Neural cell (in vitro differentiated cells): ENCODE results near the gene RBM4. TPM values are rescaled to one million over a fixed set of nuclear protein-coding genes. Genes with fewer than 3 reads are reported as not detected.

Source experiments
- H2AFZ ChIP-seq: fragments of 200-600, 300-800 bp; sonication (generic), shearing (Covaris generic); 2 replicates; pipeline ENCODE4 v1.6.0; 2014; ENCODE audit warnings: low read depth, mild to moderate bottlenecking, antibody characterized with exemption, low read length, moderate library complexity
- H3F3A ChIP-seq: fragments of 200-600 bp; shearing (Covaris generic); 2 replicates; pipeline ENCODE4 v1.6.1; 2016; ENCODE audit warnings: mild to moderate bottlenecking, moderate library complexity, mixed read lengths, antibody characterized with exemption, low read length; ENCODE audit not compliant: insufficient read depth, poor library complexity, severe bottlenecking
- H3K27ac ChIP-seq: fragments of 200-600, 300-800 bp; sonication (generic), shearing (Covaris generic); 2 replicates; pipeline ENCODE4 v1.5.1; 2014; ENCODE audit warnings: mild to moderate bottlenecking, low read length, moderate library complexity
- H3K27me3 ChIP-seq: fragments of 300-800, 200-600 bp; sonication (generic), shearing (Covaris generic); 2 replicates; pipeline ENCODE4 v1.6.0; 2014; ENCODE audit warnings: mild to moderate bottlenecking, low read depth, low read length, moderate library complexity; ENCODE audit not compliant: insufficient read depth
- H3K36me3 ChIP-seq: fragments of 300-800, 200-600 bp; sonication (generic), shearing (Covaris generic); 2 replicates; pipeline ENCODE4 v1.5.1; 2014; ENCODE audit warnings: mild to moderate bottlenecking, antibody characterized with exemption, low read length, moderate library complexity; ENCODE audit not compliant: insufficient read depth
- H3K4me2 ChIP-seq: fragments of 300-800, 200-600 bp; sonication (generic), shearing (Covaris generic); 2 replicates; pipeline ENCODE4 v1.6.0; 2014; ENCODE audit warnings: mild to moderate bottlenecking, low read length
- H3K4me3 ChIP-seq: fragments of 300-800, 200-600 bp; sonication (generic), shearing (Covaris generic); 2 replicates; pipeline ENCODE4 v1.5.1; 2014; ENCODE audit warnings: mild to moderate bottlenecking, low read length, moderate library complexity
- H3K79me2 ChIP-seq: fragments of 200-600 bp; shearing (Covaris generic); replicated peaks from 2 replicates; pipeline ENCODE4 v1.6.0; 2014; ENCODE audit warnings: mild to moderate bottlenecking, low read length, moderate library complexity; ENCODE audit not compliant: insufficient read depth
- H3K9ac ChIP-seq: fragments of 300-800, 200-600 bp; sonication (generic), shearing (Covaris generic); 2 replicates; pipeline ENCODE4 v1.6.1; 2016; ENCODE audit warnings: mild to moderate bottlenecking, low read length, mixed read lengths
- H3K9me2 ChIP-seq: fragments of 200-600 bp; shearing (Covaris generic); 2 replicates; pipeline ENCODE4 v1.6.1; 2016; ENCODE audit warnings: mild to moderate bottlenecking, low read length, mixed read lengths; ENCODE audit not compliant: insufficient read depth
- H3K9me3 ChIP-seq: fragments of 200-600, 300-800 bp; sonication (generic), shearing (Covaris generic); 2 replicates; pipeline ENCODE4 v1.6.1; 2016; ENCODE audit warnings: mild to moderate bottlenecking, mixed run types, low read length, moderate library complexity, mixed read lengths
- H4K20me1 ChIP-seq: fragments of 200-600 bp; shearing (Covaris generic); 2 replicates; pipeline ENCODE4 v1.6.1; 2016; ENCODE audit warnings: mild to moderate bottlenecking, mixed run types; ENCODE audit not compliant: insufficient read depth
- EP300 ChIP-seq: fragments of 450-650 bp; conservative IDR thresholded peaks from 2 replicates; pipeline ENCODE4 v1.6.1; 2014; ENCODE audit warnings: antibody characterized with exemption, mild to moderate bottlenecking, moderate library complexity; ENCODE audit not compliant: poor library complexity, severe bottlenecking
- EZH2 ChIP-seq: fragments of 200-600, 300-800 bp; shearing (Covaris generic), sonication (generic); IDR thresholded peaks from 2 replicates; pipeline ENCODE4 v1.6.1; 2014; ENCODE audit warnings: antibody characterized with exemption, low read length, borderline replicate concordance, mild to moderate bottlenecking; ENCODE audit not compliant: insufficient read depth, poor library complexity, severe bottlenecking
- MXI1 ChIP-seq: fragments of 450-650 bp; conservative IDR thresholded peaks from 2 replicates; pipeline ENCODE4 v1.6.1; 2014; ENCODE audit warnings: antibody characterized with exemption, mild to moderate bottlenecking; ENCODE audit not compliant: poor library complexity, severe bottlenecking
- POLR2AphosphoS5 ChIP-seq: IDR thresholded peaks from 2 replicates; pipeline ENCODE4 v1.6.1; 2012
- RAD21 ChIP-seq: fragments of 450-650 bp; conservative IDR thresholded peaks from 2 replicates; pipeline ENCODE4 v1.6.1; 2014; ENCODE audit warnings: antibody characterized with exemption, mild to moderate bottlenecking, moderate library complexity
- SMC3 ChIP-seq: fragments of 450-650 bp; conservative IDR thresholded peaks from 2 replicates; pipeline ENCODE4 v1.6.1; 2014; ENCODE audit warnings: antibody characterized with exemption, mild to moderate bottlenecking, moderate library complexity; ENCODE audit not compliant: poor library complexity
- TAF1 ChIP-seq: IDR thresholded peaks from 2 replicates; pipeline ENCODE4 v1.6.1; 2012; ENCODE audit warnings: low read depth
- polyA plus RNA-seq: library from polyadenylated mRNA; depleted of rRNA; stranded (reverse); fragments of >200 nt; gene quantifications from 2 replicates; pipeline ENCODE4 v1.2.3, GENCODE V29; 2014
- TF ChIP-seq, protein P1 (sequence below): fragments of 450-650 bp; IDR thresholded peaks from 2 replicates; pipeline ENCODE4 v1.5.1; 2014; ENCODE audit warnings: antibody characterized with exemption, mild to moderate bottlenecking, moderate library complexity; ENCODE audit not compliant: poor library complexity, severe bottlenecking
- TF ChIP-seq, protein P2 (sequence below): IDR thresholded peaks from 2 replicates; pipeline ENCODE4 v1.6.1; 2012; ENCODE audit warnings: borderline replicate concordance

The RBM4 gene
- polyA plus RNA-seq, 1 donor from 2014 or later, result 456 TPM

DNA sequence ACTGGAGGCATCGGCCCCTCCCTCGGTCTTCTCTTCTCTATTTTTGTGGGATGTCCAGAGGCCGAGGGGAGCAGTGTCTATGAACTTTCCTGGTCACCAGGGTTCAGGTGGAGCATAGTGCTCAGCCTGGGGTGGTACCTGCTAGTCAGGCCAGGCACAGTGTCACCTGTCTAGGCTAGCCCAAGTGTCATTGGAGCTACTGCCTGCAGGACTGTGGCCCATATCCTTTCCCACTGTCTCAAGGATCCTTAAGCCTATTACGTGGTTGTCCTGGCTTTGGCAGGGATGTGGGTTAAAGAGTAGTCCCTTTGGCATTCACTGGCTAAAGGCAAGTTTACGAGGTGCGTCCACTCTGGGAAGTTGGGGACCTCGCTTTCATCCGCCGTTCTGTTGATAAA is 12.8 kb upstream of the RBM4 start:
- Histone ChIP-seq H3K4me3 (no peak overlapping the region), H3K9me2 (no peaks in the 10 kb centered on the region), H3K9ac (no peak overlapping the region), H3K27ac (no peak overlapping the region), H2AFZ (no peak overlapping the region), H3K27me3 (no peaks in the 10 kb centered on the region), H3K36me3 (peaks cover 21% of the 10 kb centered on the region), H3F3A (no peaks in the 10 kb centered on the region), H4K20me1 (peaks cover 32% of the 10 kb centered on the region), H3K4me2 (no peak overlapping the region), H3K9me3 (no peaks in the 10 kb centered on the region), H3K79me2 (peaks cover 61% of the 10 kb centered on the region)
- no peak for TF ChIP-seq TAF1
- TF ChIP-seq EP300, result no peak
- no peak for TF ChIP-seq SMC3
- TF ChIP-seq RAD21, result no peak
- TF ChIP-seq, protein P1, sequence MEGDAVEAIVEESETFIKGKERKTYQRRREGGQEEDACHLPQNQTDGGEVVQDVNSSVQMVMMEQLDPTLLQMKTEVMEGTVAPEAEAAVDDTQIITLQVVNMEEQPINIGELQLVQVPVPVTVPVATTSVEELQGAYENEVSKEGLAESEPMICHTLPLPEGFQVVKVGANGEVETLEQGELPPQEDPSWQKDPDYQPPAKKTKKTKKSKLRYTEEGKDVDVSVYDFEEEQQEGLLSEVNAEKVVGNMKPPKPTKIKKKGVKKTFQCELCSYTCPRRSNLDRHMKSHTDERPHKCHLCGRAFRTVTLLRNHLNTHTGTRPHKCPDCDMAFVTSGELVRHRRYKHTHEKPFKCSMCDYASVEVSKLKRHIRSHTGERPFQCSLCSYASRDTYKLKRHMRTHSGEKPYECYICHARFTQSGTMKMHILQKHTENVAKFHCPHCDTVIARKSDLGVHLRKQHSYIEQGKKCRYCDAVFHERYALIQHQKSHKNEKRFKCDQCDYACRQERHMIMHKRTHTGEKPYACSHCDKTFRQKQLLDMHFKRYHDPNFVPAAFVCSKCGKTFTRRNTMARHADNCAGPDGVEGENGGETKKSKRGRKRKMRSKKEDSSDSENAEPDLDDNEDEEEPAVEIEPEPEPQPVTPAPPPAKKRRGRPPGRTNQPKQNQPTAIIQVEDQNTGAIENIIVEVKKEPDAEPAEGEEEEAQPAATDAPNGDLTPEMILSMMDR, result no peak
- no peak for TF ChIP-seq POLR2AphosphoS5
- TF ChIP-seq MXI1, result no peak
- TF ChIP-seq EZH2, result no peak
- TF ChIP-seq, protein P2, sequence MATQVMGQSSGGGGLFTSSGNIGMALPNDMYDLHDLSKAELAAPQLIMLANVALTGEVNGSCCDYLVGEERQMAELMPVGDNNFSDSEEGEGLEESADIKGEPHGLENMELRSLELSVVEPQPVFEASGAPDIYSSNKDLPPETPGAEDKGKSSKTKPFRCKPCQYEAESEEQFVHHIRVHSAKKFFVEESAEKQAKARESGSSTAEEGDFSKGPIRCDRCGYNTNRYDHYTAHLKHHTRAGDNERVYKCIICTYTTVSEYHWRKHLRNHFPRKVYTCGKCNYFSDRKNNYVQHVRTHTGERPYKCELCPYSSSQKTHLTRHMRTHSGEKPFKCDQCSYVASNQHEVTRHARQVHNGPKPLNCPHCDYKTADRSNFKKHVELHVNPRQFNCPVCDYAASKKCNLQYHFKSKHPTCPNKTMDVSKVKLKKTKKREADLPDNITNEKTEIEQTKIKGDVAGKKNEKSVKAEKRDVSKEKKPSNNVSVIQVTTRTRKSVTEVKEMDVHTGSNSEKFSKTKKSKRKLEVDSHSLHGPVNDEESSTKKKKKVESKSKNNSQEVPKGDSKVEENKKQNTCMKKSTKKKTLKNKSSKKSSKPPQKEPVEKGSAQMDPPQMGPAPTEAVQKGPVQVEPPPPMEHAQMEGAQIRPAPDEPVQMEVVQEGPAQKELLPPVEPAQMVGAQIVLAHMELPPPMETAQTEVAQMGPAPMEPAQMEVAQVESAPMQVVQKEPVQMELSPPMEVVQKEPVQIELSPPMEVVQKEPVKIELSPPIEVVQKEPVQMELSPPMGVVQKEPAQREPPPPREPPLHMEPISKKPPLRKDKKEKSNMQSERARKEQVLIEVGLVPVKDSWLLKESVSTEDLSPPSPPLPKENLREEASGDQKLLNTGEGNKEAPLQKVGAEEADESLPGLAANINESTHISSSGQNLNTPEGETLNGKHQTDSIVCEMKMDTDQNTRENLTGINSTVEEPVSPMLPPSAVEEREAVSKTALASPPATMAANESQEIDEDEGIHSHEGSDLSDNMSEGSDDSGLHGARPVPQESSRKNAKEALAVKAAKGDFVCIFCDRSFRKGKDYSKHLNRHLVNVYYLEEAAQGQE, result no peak

DNA sequence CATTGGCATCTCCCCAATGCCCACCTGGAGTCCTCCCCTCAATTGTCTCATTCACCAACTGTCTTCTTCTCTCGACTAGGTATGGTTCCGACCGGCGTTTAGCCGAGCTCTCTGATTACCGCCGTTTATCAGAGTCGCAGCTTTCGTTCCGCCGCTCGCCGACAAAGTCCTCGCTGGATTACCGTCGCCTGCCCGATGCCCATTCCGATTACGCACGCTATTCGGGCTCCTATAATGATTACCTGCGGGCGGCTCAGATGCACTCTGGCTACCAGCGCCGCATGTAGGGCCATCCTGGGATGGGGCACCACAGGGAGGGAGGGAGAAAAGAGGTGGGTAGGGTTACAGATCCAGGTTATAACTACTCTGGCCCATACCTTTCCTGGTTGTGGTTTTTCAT is 12.1 kb upstream of the RBM4 start:
- Histone ChIP-seq H2AFZ (no peak overlapping the region), H3K4me3 (no peak overlapping the region), H4K20me1 (peaks cover 26% of the 10 kb centered on the region), H3K79me2 (peaks cover 55% of the 10 kb centered on the region), H3K27ac (no peak overlapping the region), H3F3A (no peaks in the 10 kb centered on the region), H3K9me3 (no peaks in the 10 kb centered on the region), H3K36me3 (peaks cover 21% of the 10 kb centered on the region), H3K9me2 (no peaks in the 10 kb centered on the region), H3K9ac (no peak overlapping the region), H3K4me2 (no peak overlapping the region), H3K27me3 (no peaks in the 10 kb centered on the region)
- TF ChIP-seq TAF1, result no peak
- no peak for TF ChIP-seq EP300

DNA sequence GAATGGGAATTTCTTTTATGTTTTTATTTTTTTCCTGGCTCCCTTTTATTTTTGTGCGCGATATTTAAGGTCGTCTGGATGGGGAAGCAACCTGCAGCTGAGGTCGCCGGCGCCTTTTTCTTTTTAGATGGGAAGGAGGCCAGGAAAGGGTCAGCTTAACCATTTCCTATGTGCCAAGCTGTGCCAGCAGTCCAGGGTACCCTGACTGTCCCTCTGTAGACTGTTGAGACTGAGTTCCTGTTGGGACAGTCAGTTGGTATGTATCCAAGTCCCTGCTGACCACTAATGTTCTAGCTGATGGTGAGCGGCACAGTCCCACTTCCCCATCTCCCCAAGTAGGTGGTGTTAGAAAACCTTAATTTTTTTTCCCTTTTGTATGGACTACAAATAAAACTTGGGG is 11.6 kb upstream of the RBM4 start:
- Histone ChIP-seq H3F3A (no peaks in the 10 kb centered on the region), H3K4me3 (no peak overlapping the region), H3K4me2 (no peak overlapping the region), H3K9me2 (no peaks in the 10 kb centered on the region), H4K20me1 (peaks cover 24% of the 10 kb centered on the region), H3K9ac (no peak overlapping the region), H2AFZ (no peak overlapping the region), H3K27me3 (no peaks in the 10 kb centered on the region), H3K79me2 (peaks cover 51% of the 10 kb centered on the region), H3K36me3 (peaks cover 21% of the 10 kb centered on the region), H3K27ac (no peak overlapping the region), H3K9me3 (no peaks in the 10 kb centered on the region)
- TF ChIP-seq MXI1, result no peak
- TF ChIP-seq, protein P1, result no peak
- no peak for TF ChIP-seq POLR2AphosphoS5
- no peak for TF ChIP-seq SMC3
- TF ChIP-seq TAF1, result no peak
- TF ChIP-seq, protein P2, result no peak
- no peak for TF ChIP-seq EZH2
- TF ChIP-seq RAD21, result no peak
- TF ChIP-seq EP300, result no peak
